Transverse colon (tissue), 4 donors: Measurements from ENCODE around the gene CEBPA. TPM values are rescaled to one million over a fixed set of nuclear protein-coding genes. Genes with fewer than 3 reads are reported as not detected.

Source experiments
- DNase-seq: peaks from one replicate; pipeline ENCODE4 v3.0.0-alpha.2; 2019
- H3K27ac ChIP-seq, 4 donors: fragments of 200-600 bp; sonication (generic); 2 replicates each; pipeline ENCODE4 v1.5.1; 2016 to 2018; ENCODE audit warnings: inconsistent platforms in 4 of 4
- H3K27me3 ChIP-seq: fragments of 200-600 bp; sonication (generic); 2 replicates; pipeline ENCODE4 v1.5.1; 2017; ENCODE audit warnings: inconsistent platforms
- H3K36me3 ChIP-seq, 4 donors: fragments of 200-600 bp; sonication (generic); 2 replicates each; pipeline ENCODE4 v1.5.1; 2017 to 2019; ENCODE audit warnings: inconsistent platforms in 4 of 4
- H3K4me1 ChIP-seq, 4 donors: fragments of 200-600 bp; sonication (generic); 2 replicates each; pipeline ENCODE4 v1.5.1; 2017 to 2020; ENCODE audit warnings: inconsistent platforms in 4 of 4
- H3K4me3 ChIP-seq, 4 donors: fragments of 200-600 bp; sonication (generic); 1 replicate in 1 of 4; 2 replicates in 3 of 4; pipeline versions ENCODE4 v1.5.1 to v1.6.1; 2017 to 2019; ENCODE audit warnings: inconsistent platforms in 4 of 4
- H3K9me3 ChIP-seq, 2 donors: fragments of 200-600 bp; sonication (generic); 2 replicates each; pipeline ENCODE4 v1.5.1; 2017 to 2019; ENCODE audit warnings: inconsistent platforms in 2 of 2
- CTCF ChIP-seq, 5 experiments: fragments of 200-600 bp in 3 of 5; fragments of 450-650 bp in 2 of 5; sonication (generic) in 3 of 5; IDR thresholded peaks; 1 replicate in 2 of 5; 2 replicates in 3 of 5; pipeline ENCODE4 v1.5.1; 2016 to 2017; ENCODE audit warnings: antibody characterized with exemption in 5 of 5, inconsistent platforms in 3 of 5, mild to moderate bottlenecking in 2 of 5, moderate library complexity in 1 of 5
- EP300 ChIP-seq: sonication (generic); formaldehyde crosslinking; IDR thresholded peaks from one replicate; pipeline ENCODE4 v1.6.1; 2017; ENCODE audit warnings: antibody characterized with exemption, low read depth
- POLR2A ChIP-seq: fragments of 450-650 bp; IDR thresholded peaks from one replicate; pipeline ENCODE4 v1.6.1; 2016; ENCODE audit warnings: antibody characterized with exemption, mild to moderate bottlenecking, moderate library complexity
- POLR2AphosphoS5 ChIP-seq, 3 donors: sonication (generic); formaldehyde crosslinking; IDR thresholded peaks; one replicate each; pipeline ENCODE4 v1.6.1; 2016; ENCODE audit warnings: antibody characterized with exemption in 3 of 3
- WGBS, 2 donors: methylation state at CpG; one replicate each; pipeline ENCODE4 v1.1.5; 2018; ENCODE audit warnings: low coverage in 1 of 2; 5-methylcytosine and 5-hydroxymethylcytosine counted together
- in situ Hi-C, 4 donors: fragments of 200-750 bp; cut with MboI; loops; one replicate each; pipeline versions ENCODE4 v1.15.0 to v1.15.1; 2017; ENCODE audit warnings: low sequenced_read_pairs in 3 of 4, low pct_ligation_motif_present in 1 of 4, low pct_unique_long_range_greater_than_20kb in 1 of 4
- intact Hi-C: fragments of 100-400 bp; cut with DNase I; formaldehyde crosslinking; loops from one replicate; pipeline ENCODE4 v1.15.1; 2023; ENCODE audit warnings: low total_unique reads
- total RNA-seq, 4 donors: library from RNA; depleted of rRNA; stranded (reverse); fragments of >200 nt; gene quantifications; one replicate each; pipeline ENCODE4 v1.1.0, GENCODE V29; 2016

Gene CEBPA
- total RNA-seq, 4 donors from 2014 or later = 69.4 to 84.2 (median 77.3) TPM

GRCh38 chr19:33284146-33284643 lies 18.1 kb downstream of the CEBPA start:
- Histone ChIP-seq H3K4me3 (no peak overlapping the region), H3K27ac (no peak overlapping the region), H3K36me3 (no peaks in the 10 kb centered on the region), H3K4me1 (peaks cover 0 to 23% (median 18%) of the 10 kb centered on the region in 4 donors), H3K27me3 (no peaks in the 10 kb centered on the region), H3K9me3 (no peaks in the 10 kb centered on the region)
- TF ChIP-seq CTCF (IDR thresholded peaks at IDR 0.05) (no peak), POLR2A (no peak), EP300 (no peak), POLR2AphosphoS5 (IDR thresholded peaks at IDR 0.05) (no peak)
- intact Hi-C loops (no loop called here), in situ Hi-C loops (no loop called here)
- DNase-seq = no peak
- 50 to 89% methylated on average over 1 to 12 of the region's 12 CpGs for WGBS, 2 donors

GRCh38 chr19:33283589-33283988 lies 18.7 kb downstream of the CEBPA start:
- Histone ChIP-seq H3K4me3 (no peak overlapping the region), H3K36me3 (no peaks in the 10 kb centered on the region), H3K27ac (no peak overlapping the region), H3K27me3 (no peaks in the 10 kb centered on the region), H3K4me1 (peaks cover 0 to 25% (median 18%) of the 10 kb centered on the region in 4 donors), H3K9me3 (no peaks in the 10 kb centered on the region)
- no peak for DNase-seq
- no peak for TF ChIP-seq POLR2AphosphoS5 (IDR thresholded peaks at IDR 0.05)
- no peak for TF ChIP-seq POLR2A
- no peak for TF ChIP-seq CTCF (IDR thresholded peaks at IDR 0.05)
- no peak for TF ChIP-seq EP300
- intact Hi-C loops = no loop called here
- in situ Hi-C loops = no loop called here
- WGBS, 2 donors = 82% methylated on average over 6 of the region's 6 CpGs; no CpG with 5 or more reads in 1 of the 2 donors

GRCh38 chr19:33282036-33282671 lies 20.2 kb downstream of the CEBPA start:
- intact Hi-C loops = no loop called here
- no peak for DNase-seq
- Histone ChIP-seq H3K27me3 (no peaks in the 10 kb centered on the region), H3K27ac (no peak overlapping the region), H3K4me3 (no peak overlapping the region), H3K9me3 (no peaks in the 10 kb centered on the region), H3K4me1 (peaks cover 0 to 28% (median 18%) of the 10 kb centered on the region in 4 donors), H3K36me3 (no peaks in the 10 kb centered on the region)
- no peak for TF ChIP-seq CTCF (IDR thresholded peaks at IDR 0.05)
- no peak for TF ChIP-seq POLR2AphosphoS5 (IDR thresholded peaks at IDR 0.05)
- TF ChIP-seq POLR2A = no peak
- no peak for TF ChIP-seq EP300
- in situ Hi-C loops = no loop called here
- 20 to 68% methylated on average over 1 to 14 of the region's 14 CpGs for WGBS, 2 donors

GRCh38 chr19:33281296-33281926 lies 20.9 kb downstream of the CEBPA start:
- Histone ChIP-seq H3K4me3 (no peak overlapping the region), H3K27ac (no peak overlapping the region), H3K4me1 (peaks cover 0 to 28% (median 18%) of the 10 kb centered on the region in 4 donors), H3K36me3 (no peaks in the 10 kb centered on the region), H3K9me3 (no peaks in the 10 kb centered on the region), H3K27me3 (no peaks in the 10 kb centered on the region)
- no peak for TF ChIP-seq EP300
- DNase-seq = no peak
- in situ Hi-C loops (no loop called here), intact Hi-C loops (no loop called here)
- WGBS, 2 donors = 82% methylated on average over 16 of the region's 22 CpGs; no CpG with 5 or more reads in 1 of the 2 donors
